Smooth muscle cell (in vitro differentiated cells): Measurements from ENCODE around the gene TAOK2. TPM values are rescaled to one million over a fixed set of nuclear protein-coding genes. Genes with fewer than 3 reads are reported as not detected.

Experiments used
- DNase-seq: peaks from one replicate; lab custom pipeline; 2025; ENCODE audit not compliant: unreplicated experiment; lab: John Stamatoyannopoulos, UW
- H2AFZ ChIP-seq: fragments of 200-600 bp; sonication (generic); 2 replicates; pipeline ENCODE4 v1.6.0; 2016; ENCODE audit warnings: antibody characterized with exemption, low read depth, mild to moderate bottlenecking
- H3F3A ChIP-seq: fragments of 200-600 bp; sonication (generic); 2 replicates; pipeline ENCODE4 v1.6.0; 2017; ENCODE audit warnings: antibody characterized with exemption, low read depth
- H3K27ac ChIP-seq: fragments of 200-600 bp; sonication (generic); 2 replicates; pipeline ENCODE4 v1.5.1; 2016; ENCODE audit warnings: low read depth, mild to moderate bottlenecking
- H3K27me3 ChIP-seq: fragments of 200-600 bp; sonication (generic); 2 replicates; pipeline ENCODE4 v1.6.1; 2016; ENCODE audit warnings: low read depth, mild to moderate bottlenecking
- H3K36me3 ChIP-seq: fragments of 200-600 bp; sonication (generic); 2 replicates; pipeline ENCODE4 v1.5.1; 2016; ENCODE audit warnings: low read depth
- H3K4me1 ChIP-seq: fragments of 200-600 bp; sonication (generic); 2 replicates; pipeline ENCODE4 v1.5.1; 2016; ENCODE audit warnings: low read depth
- H3K4me2 ChIP-seq: fragments of 200-600 bp; sonication (generic); 2 replicates; pipeline ENCODE4 v1.6.0; 2016; ENCODE audit warnings: mild to moderate bottlenecking
- H3K4me3 ChIP-seq: fragments of 200-600 bp; sonication (generic); 2 replicates; pipeline ENCODE4 v1.5.1; 2016; ENCODE audit warnings: mild to moderate bottlenecking
- H3K79me2 ChIP-seq: fragments of 200-600 bp; sonication (generic); 2 replicates; pipeline ENCODE4 v1.6.0; 2016; ENCODE audit warnings: low read depth, mild to moderate bottlenecking
- H3K9ac ChIP-seq: fragments of 200-600 bp; sonication (generic); 2 replicates; pipeline ENCODE4 v1.6.0; 2016; ENCODE audit warnings: low read depth
- H3K9me3 ChIP-seq: fragments of 200-600 bp; sonication (generic); replicated peaks from 2 replicates; pipeline ENCODE4 v1.5.1; 2016; ENCODE audit warnings: low read depth
- H4K20me1 ChIP-seq: fragments of 200-600 bp; sonication (generic); 2 replicates; pipeline ENCODE4 v1.6.0; 2016; ENCODE audit warnings: low read depth
- CTCF ChIP-seq: fragments of 200-600 bp; sonication (generic); IDR thresholded peaks from 2 replicates; pipeline ENCODE4 v1.5.1; 2017; ENCODE audit warnings: borderline replicate concordance, mild to moderate bottlenecking, antibody characterized with exemption; ENCODE audit not compliant: insufficient read depth, poor library complexity, severe bottlenecking
- WGBS: methylation state at CpG from one replicate; pipeline ENCODE4 v1.1.7; 2016; ENCODE audit warnings: low lambda C conversion rate; 5-methylcytosine and 5-hydroxymethylcytosine counted together
- polyA plus RNA-seq: library from polyadenylated mRNA; unstranded; fragments of >200 nt; fragmentation: Nextera tagmentation; extraction: Ambion mirVana; gene quantifications from 2 replicates; pipeline ENCODE4 v1.2.1, GENCODE V29; 2016
- total RNA-seq: library from RNA; depleted of rRNA; stranded (reverse); fragments of >200 nt; gene quantifications from 2 replicates; pipeline ENCODE4 v1.2.3, GENCODE V29; 2014

Gene TAOK2
- total RNA-seq (26.2 and 26.8 TPM in 2 replicates), polyA plus RNA-seq (26.0 TPM in 2 replicates)

DNA sequence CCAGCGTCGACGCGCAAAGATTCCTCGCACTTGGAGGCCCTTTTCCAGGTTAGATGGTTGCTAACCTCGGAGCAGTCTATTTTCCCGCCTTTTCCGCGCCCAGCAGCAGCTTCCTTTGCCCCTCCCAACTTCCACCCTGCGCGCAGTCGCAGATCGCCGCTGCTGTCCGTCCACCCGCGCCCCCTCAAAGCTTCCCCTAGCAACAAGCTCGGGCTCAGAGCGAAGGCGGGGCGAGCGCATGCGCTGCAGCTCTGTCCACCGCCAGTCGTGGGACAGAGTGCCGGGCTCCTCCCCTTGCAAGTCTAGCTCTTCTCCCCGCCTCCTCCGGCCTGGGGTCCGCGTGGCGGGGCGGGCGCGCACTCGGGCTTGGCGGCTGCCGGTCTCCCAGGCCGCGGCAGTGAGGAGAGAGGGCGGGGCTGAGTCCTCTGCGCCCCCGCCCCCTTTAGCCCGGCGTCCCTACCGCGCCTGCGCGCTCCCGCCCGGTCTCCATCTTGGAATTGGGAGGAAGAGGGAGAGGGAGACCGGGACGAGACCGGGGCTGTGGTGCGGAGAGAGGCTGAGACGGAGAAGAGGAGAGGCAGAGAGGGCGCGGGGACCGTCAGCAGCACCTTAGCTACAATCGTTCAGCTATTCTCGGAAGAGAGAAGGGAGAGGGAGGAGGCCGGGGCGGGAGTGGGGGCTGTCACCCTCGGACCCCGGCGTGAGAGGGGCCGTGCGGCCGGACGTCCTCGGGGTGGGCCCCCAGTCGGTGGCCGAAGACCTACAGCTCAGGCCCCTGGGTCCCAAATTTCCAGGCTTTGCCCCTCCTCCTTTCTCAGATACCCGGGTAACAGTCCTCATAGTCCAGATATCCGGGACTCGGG, at the start of gene TAOK2:
TAOK2 (plus strand) TSS at position 485 of the 863 bp plus-strand sequence. CDS start 3,905 bp downstream, outside the sequence.
- Histone ChIP-seq H3K4me1 (peaks cover 25% of the 10 kb centered on the region), H3K9ac (peak within 1 kb of the TSS; percentile 86), H3K27ac (peak within 1 kb of the TSS; percentile 58), H4K20me1 (peaks cover 43% of the 10 kb centered on the region), H3F3A (peaks cover 16% of the 10 kb centered on the region), H3K36me3 (peaks cover 3% of the 10 kb centered on the region), H3K9me3 (no peaks in the 10 kb centered on the region), H3K4me3 (peak within 1 kb of the TSS; percentile 84), H3K27me3 (no peaks in the 10 kb centered on the region), H2AFZ (peak within 1 kb of the TSS; percentile 94), H3K4me2 (peak within 1 kb of the TSS; percentile 99), H3K79me2 (peaks cover 42% of the 10 kb centered on the region)
- 2% methylated on average over 68 of the region's 75 CpGs for WGBS
- no peak for TF ChIP-seq CTCF
- peak; percentile 97 for DNase-seq

DNA sequence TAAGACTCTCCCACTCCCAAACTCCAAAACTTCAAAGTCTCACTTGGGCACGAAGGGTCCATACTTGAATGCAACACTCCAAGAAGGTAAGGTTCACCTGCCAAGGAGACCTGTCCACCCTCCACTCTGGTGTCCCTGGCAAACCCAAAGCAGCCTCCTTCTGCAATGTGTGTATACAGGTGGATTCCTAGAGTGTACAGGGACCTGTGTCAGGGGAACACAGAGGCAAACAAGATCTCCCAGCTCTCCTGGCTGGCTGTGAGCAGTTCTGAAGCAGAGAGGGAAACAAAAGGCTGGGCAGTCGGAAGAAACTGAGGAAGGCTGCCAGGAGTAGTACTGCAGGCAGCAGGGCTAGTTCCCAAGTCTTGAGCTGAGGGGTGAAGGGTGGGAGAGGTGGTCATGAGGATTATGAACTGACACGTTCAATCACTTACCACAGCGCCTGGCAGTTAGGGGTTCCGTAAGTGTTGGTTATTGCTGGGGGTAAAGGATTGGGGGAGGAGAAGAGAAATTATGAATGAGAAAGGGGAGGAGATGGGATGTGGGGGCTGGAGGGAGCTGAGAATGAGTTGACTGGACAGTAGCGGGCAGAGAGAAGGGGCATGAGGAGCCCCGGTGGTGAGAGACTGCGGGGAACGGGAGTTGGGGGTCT, 48.4 kb upstream of the TAOK2 start:
- peaks cover 7% of the 10 kb centered on the region for H4K20me1 ChIP-seq
- peak overlapping the region; percentile 88 for H3K4me2 ChIP-seq
- no peak for TF ChIP-seq CTCF
- no peaks in the 10 kb centered on the region for H3F3A ChIP-seq
- no peaks in the 10 kb centered on the region for H3K9me3 ChIP-seq
- DNase-seq: no peak
- H2AFZ ChIP-seq: peak overlapping the region; percentile 75
- H3K9ac ChIP-seq: peak overlapping the region; percentile 90
- peak overlapping the region; percentile 26 for H3K27ac ChIP-seq
- no peaks in the 10 kb centered on the region for H3K27me3 ChIP-seq
- peaks cover 6% of the 10 kb centered on the region for H3K36me3 ChIP-seq
- WGBS: 8% methylated on average over 9 of the region's 9 CpGs
- peaks cover 7% of the 10 kb centered on the region for H3K4me1 ChIP-seq
- H3K4me3 ChIP-seq: peak overlapping the region; percentile 90
- H3K79me2 ChIP-seq: peaks cover 32% of the 10 kb centered on the region

DNA sequence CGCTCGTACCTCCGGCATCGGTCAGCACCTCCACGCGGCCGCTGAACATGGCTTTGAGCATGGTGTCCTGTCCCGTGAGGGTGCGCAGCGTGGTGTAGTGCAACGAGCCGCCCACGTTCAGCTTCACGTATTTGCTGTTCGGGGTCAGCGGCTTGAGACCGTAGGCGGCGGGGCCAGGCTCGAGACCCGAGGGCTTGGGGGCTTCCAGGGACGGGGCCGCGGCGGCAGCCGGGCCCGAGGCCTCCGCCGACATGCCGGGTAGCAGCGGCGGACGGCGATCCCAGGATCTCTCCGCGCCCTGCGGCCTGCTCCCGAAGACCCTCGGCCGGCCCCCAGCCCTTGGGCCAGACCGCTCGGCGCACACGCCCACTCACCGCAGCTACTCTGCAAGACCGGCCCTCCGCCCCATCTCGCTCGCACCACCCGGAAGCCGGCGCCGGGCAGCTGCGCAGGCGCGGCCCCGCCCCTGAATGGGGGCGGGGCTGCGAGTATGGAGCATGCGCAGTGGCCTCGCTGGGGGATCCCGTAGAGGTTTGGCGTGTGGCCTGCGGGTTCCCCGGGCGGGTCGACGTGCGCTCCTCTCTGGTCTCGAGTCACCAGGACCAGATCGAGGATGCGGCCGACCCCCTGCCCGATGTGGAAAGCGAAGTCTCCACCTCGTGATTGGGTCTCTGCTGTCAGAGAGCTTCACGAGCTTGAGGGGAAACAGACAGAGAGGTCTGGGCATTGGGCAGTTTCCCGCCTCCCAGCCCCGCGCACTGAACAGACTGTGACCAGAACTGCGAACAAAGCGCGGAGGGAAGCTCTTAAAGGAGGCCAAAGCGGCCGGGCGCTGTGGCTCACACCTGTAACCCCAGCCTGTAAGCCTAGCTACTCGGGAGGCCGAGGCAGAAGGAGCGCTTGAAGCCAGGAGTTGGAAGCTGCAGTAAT, 47.6 kb upstream of the TAOK2 start, which contains the start of gene KCTD13:
KCTD13 (minus strand) TSS at position 446 of the 930 bp plus-strand sequence; CDS start at position 253, 193 bp downstream.
- H3K36me3 ChIP-seq: no peaks in the 10 kb centered on the region
- H2AFZ ChIP-seq: peak within 1 kb of the TSS; percentile 90
- peak within 1 kb of the TSS; percentile 54 for H3K27ac ChIP-seq
- H3K4me2 ChIP-seq: peak within 1 kb of the TSS; percentile 88
- DNase-seq: peak; percentile 91
- H3K9me3 ChIP-seq: no peaks in the 10 kb centered on the region
- WGBS: 2% methylated on average over 72 of the region's 89 CpGs
- H3K79me2 ChIP-seq: peaks cover 29% of the 10 kb centered on the region
- no peaks in the 10 kb centered on the region for H3K27me3 ChIP-seq
- peaks cover 5% of the 10 kb centered on the region for H4K20me1 ChIP-seq
- peaks cover 7% of the 10 kb centered on the region for H3K4me1 ChIP-seq
- no peak for TF ChIP-seq CTCF
- H3F3A ChIP-seq: no peaks in the 10 kb centered on the region
- H3K4me3 ChIP-seq: peak within 1 kb of the TSS; percentile 90
- H3K9ac ChIP-seq: peak within 1 kb of the TSS; percentile 90
